ENCODE data around the gene PHYHIPL. TPM values are rescaled to one million over a fixed set of nuclear protein-coding genes. Genes with fewer than 3 reads are reported as not detected.
"Not testable (repeated sequence)": the region's sequence is repeated elsewhere in the genome, so short reads cannot be mapped to it uniquely, and the experiment has no call there.

Gene PHYHIPL
- polyA plus RNA-seq, 1 donor = 2.1 TPM

DNA sequence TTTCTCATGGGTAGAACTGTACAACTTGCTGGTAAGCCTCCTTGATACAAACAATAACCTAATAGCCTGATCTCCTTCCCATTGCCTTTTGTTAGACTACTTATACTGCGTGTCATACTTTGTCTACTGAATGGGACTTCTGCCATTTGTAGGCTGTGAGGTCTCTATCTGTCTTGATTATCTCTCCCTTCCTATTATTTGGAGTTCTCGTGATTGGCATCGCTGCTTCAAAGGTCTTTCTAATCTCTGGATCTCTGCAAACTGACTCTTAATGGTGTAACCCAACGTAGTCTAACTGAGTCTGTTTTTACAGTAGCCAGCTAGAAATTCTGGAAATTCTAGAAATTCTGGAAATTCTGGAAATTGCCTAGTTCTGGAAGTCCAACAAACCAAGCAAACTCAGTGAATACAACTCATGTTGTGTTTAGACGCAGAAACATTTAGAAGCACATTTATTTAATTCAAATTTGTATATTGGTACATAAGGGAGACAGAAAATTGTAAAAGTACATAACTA lies 29.8 kb downstream of the PHYHIPL start:
- DNase-seq = no peak

DNA sequence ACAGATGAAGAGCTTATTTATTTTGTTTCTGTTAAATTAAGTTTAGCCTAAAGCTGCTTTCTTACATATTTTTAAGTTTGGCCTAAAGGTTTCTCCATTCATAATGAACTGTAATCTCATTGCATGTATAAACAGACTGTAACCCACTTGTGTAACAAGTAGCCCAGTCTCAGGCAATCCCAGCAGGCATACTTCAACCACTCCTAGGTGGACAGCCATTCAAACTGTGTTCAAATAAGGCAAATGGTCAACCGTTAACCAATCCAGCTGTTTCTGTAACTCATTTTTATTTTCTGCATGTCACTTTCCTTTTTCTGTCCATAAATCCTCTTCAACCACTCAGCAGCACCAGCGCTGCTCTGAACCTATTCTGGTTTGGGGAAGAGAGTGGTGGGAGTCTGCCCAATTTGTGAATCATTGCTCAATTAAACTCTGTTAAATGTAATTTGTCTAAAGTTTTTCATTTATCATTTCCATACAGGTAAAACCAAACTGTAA lies 35.9 kb downstream of the PHYHIPL start:
- DNase-seq = no peak

DNA sequence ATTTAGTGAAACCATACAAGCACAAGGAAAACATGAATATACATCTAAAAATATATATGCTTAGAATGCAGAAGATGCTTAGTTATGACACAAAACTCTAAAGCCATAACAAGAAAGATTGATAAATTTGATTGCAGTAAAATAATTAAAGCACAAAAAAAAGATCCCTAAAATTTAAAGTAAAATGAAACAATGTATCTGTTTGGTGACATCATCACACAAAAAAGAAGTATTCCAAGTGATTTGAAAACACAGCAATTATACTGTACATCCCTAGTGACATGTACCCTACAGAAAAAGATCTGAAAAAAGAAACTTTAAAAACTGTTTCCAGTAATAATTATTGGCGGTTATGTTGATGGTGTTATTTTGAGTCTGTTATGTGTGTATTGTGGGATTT lies 37.7 kb downstream of the PHYHIPL start:
- DNase-seq = no peak

DNA sequence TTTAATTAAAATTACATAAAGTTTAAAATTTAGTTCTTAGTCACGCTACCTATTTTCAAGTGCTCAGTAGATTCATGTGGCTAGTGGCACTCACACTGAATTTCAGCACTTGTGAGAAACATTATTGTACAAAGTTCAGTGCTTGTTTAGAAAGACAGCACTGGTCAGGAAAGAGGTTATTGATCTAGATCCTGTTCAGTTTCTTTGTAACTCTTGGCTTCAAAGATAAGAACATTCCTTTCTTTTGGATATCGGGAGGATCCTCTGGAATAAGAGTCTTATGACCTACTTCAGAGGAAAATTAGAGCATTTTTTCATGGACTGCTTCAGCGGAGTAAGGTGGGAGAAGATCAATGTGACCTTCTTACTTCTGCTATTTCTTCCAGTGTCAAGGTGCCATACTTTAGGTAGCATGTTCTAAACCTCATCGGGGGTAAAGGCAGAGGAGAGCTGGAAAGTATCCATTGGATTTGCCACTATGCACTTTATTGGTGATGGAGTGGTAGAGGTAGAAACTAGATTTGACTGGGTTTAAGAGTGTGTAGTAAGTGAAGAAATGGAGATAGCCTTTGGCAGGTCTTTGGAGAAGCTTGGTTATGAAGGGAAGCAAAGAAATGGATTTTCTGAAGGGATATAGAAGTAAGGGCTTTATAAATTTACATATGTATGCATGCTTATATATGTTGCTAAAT lies 39.9 kb downstream of the PHYHIPL start:
- DNase-seq = no peak

DNA sequence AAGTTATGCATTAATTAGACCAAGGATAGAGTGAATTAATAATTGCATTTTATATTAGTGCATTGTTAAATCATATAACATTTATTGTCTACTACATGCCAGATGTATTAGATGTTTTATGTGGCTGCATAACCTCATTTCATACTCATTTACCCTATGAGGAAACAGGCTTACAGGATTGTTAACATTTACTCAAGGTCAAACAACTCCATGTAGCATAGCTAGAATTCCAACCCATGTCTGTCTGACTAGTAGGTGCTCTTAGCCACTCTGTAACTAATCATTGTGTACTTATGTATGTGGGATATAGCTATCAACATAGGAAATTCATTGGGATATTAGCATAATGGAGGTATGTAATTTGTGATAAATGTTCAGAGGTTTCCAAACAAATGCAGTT lies 46.3 kb downstream of the PHYHIPL start:
- DNase-seq = no peak

DNA sequence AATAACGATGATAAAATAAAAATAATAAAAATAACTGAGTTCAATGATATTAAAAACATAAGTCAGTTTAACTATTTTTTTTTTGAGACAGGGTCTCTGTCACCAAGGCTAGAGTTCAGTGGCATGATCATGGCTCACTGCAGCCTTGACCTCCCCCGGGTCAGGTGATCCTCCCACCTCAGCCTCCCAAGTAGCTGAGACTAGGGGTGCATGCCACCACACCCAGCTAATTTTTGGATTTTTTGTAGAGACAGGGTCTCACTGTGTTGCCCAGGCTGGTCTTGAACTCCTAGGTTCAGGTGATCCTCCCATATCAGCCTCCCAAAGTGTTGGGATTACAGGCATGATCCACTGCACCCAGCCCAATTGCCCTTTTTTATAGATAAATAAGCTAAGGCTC lies 47.2 kb downstream of the PHYHIPL start:
- not testable (repeated sequence) for DNase-seq

DNA sequence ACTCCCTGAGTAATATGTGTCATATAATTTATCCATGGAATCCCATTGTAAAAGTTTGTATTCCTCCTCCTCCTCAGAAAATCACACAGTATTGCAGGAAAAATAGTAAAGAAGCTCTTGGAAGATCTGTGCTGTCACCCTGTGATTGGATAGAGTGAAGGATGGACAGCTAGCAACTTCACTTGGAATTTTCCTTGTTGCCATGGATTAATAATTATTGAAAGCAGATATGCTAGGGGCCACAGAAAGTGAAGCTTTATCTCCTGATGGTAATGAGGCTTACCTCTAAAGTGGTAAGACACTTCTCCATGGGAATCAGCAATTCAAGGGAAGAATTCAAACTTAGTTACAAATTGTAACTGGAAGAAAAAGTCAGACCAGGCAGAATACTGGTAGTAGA lies 48.8 kb downstream of the PHYHIPL start:
- no peak for DNase-seq

DNA sequence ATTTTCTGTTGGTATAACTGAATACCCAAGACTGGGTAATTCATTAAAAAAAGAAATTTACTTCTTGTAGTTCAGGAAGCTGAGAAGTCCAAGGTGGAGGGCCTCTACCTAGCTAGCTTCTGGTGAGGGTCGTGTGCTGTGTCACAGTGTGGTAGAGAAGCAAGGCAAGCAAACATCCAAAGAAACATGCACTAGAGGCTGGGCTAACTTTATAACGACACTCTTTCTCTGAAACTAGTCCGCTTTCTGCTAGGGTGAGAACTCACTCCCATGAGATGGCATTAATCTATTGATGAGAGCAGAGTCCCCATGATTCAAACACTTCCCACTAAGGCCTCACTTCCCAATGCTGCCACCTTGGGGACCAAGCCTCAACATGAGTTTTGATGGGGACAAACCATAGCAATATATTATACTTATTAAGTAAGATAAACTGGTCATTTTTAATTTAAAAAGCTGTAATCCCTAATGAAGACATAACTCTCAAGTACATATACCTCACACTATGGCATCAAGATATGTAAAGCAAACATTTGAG lies 50.8 kb downstream of the PHYHIPL start:
- no peak for DNase-seq

DNA sequence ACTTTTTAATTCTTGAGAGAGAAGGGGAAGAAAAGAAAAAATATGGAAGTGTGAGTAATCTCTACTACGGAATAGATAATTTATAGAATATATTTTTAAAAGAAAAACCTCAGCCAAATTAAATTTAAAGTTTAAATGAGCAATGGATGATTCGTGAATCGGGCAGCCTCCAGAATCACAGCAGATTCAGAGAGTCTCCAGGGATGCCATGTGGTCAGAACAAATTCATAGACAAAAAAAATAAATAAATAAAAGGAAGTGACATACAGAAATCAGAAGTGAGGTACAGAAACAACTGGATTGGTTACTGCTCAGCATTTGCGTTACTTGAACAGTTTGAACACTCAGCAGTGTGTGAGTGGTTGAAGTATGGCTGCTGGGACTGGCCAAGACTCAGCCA lies 53.0 kb downstream of the PHYHIPL start:
- DNase-seq = no peak

DNA sequence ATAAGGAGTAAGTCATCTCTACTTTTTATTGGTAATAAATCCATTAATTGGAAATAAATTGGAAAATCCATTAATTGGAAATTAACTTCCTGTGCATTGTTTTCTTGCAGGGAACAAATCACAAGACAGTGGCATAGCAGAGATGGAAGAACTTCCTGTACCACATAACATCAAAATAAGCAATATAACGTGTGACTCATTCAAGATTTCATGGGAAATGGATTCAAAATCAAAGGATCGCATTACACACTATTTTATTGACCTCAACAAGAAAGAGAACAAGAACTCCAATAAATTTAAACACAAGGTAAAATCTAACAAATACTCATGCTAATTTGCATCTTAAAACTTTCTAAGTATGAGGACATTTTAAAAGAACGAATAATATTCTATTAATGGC lies 57.8 kb downstream of the PHYHIPL start:
- DNase-seq = no peak

DNA sequence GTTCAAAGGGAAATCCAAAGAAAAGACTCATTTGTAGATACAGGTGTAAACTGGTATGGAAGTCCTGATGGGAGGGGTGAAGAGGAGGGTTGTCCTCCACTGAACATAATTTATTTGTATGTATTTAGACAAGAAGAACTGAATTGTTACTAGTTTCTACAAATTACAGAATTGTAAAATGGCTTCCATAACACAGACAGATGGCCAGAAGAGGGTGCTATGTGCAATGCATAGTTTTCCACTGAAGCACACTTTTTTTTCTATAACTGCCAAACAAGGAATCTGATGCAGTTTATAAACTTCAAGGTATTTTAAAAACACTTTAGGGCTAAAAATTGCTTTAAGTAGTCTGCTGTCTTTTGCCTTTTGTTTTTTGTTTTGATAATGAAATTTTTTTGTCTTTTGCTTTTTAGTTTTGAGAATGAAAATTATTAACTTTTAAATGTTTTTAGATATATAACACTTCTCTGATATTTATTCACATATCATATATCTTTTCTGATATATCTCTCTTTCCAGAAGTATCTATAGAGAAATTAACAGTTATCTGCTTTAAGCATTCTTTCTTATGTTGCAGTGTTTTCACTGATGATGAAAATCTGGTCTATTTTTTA lies 58.5 kb downstream of the PHYHIPL start:
- DNase-seq = peak; percentile 38

DNA sequence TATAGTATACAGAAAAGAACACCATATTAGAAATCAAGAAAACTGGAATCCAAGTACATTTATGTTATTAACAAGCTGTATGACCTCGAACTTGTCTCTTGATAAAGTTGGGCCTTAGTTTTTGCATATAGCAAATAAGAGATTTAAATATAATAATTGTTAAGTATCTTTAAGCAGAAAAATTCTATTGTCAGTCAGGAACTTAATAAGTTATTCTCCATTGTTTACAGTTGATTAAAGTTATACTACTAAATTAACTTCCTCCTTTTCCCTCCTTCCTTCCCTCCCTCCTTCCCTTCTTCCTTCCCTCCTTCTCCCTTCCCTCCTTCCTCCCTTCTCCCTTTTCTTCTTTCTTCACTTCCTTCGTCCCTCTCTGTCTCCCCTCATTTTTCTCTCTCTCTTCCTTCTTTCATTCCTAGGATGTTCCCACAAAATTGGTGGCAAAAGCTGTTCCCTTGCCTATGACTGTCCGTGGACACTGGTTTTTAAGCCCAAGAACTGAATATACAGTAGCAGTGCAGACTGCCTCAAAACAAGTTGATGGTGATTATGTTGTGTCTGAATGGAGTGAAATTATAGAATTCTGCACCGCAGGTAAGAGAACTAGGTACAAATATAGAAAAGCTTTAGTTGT lies 59.7 kb downstream of the PHYHIPL start:
- DNase-seq = no peak

DNA sequence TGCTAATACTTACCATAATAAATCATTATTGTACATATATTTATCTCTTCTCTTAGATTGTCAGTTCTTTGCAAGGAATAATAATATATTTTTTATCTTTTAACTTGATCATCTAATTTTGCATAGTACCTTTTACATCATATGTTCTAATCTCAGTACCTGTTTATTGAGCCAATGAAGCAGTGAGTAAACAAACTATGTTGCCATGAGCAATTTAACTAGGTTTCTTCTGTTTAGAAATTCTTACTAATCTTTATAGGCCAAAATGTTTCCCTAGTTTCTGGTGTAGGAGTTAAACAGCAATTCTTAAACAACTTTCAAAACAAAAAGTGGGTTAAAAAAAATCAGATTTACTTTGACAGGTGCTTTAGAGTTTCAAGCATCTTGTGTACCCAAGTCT lies 61.3 kb downstream of the PHYHIPL start:
- no peak for DNase-seq

DNA sequence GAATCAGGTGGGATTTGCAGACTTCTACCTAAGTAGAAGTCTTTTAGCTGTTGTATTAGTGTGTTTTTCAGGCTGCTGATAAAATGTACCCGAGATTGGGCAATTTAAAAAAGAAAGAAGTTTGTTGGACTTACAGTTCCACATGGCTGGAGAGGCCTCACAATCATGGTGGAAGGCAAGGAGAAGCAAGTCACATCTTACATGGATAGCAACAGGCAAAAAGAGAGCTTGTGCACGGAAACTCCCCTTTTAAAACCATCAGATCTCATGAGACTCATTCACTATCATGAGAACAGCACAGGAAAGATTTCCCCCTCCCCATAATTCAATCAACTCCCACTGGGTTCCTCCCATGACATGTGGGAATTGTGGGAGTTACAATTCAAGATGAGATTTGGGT lies 62.7 kb downstream of the PHYHIPL start:
- DNase-seq = not testable (repeated sequence)

DNA sequence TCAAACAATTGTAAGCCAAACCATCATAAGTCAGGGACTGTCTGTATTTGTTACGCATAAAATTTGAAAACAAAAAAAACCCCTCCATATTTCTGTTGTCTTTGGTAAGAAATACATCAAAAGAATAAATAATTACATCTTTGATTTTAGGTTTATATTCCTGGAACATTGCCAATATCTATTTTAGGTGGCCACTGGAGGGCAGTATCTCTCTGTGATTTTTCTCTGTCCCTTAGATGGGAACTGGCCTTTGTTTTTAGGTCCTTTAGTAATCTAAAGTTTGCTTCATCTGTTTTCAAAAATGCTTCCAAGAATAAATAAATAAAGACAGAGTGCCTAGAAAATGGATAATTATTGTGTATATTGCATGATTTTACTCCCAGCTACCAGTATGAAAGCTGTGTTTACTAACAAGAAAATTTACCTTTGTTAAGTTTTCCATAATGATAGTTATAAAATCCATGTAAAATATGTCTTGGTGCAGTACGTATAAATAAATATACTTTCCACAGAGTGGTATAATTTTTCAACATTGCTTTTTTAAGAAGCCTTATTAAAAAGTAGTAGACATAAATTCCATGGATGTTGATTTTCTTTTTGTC lies 64.2 kb downstream of the PHYHIPL start:
- DNase-seq = peak; percentile 64

DNA sequence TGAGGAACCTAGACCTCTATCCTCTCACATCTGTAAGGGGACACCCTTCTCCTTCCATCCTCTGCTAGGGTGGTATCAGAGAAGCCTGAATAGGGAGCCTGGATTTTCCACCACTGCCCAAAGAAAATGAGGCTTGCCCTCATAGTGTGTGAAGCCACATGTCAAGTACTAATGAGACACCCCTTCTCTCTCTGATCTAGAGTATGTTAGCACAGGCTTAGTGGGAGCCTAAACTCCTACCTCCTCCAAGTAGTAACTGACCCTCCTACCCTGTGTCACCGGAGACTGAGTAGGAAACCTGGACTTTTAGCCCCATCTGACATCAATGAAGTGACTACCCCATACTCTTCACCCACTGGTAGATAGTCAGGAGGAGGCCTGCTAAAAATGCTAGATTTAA lies 65.6 kb downstream of the PHYHIPL start:
- no peak for DNase-seq

DNA sequence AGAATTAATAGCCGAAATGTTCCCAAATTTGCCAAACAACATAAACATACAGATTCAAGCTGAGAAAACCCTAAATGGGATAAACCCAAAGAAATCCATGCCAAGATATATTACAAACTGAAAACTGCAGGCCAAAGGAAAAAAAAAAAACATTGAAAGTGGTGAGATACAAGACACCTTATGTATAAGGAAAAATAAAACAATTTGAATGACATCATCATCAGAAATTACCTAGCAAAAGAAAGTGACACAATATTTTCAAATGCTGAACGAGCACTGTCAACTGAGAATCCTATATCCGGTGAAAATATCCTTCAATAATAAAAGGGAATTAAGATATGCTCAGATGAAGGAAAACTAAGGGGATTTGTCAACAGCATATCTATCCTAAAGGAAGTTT lies 66.5 kb downstream of the PHYHIPL start:
- no peak for DNase-seq

DNA sequence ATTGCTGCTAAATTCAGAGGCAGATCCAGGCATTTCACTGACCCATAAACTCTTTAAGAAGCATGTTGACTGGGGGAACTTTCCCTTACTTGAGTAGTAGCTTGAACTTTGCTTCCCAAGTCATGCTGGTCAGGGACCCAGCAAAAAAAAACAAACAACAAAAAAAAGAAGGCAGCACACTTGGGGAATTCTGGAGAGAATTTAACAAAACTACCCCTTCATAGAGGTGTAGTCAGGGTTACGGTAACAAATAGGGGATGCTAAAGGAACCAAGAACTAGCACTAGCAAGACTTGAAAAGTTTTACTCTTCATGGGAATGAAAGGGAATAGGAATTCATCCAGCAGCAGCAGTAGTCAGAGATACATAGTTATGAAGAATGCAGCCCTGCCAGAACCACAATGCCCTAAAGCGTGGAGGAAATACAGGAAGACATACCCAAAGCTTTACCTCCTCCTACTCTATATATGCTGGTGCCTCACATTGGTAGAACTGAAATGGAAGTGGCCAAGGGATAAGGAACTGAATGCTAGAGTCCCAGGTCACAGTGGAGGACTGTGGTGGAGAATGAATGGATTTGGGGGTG lies 67.3 kb downstream of the PHYHIPL start:
- no peak for DNase-seq

DNA sequence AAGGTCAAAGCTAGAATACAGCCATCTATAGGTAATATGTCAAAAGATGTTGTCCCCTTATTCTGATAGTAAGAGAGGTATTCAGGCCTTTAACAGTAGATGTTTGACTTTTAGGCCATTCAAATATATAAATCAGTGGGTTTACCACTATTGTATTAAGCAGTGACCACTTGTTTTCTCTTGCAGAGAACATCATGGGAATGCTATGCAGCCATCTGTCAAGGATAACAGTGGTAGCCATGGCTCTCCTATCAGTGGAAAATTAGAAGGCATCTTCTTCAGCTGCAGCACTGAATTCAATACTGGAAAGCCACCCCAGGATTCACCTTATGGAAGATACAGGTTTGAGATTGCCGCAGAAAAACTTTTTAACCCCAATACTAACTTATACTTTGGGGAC lies 68.4 kb downstream of the PHYHIPL start:
- no peak for DNase-seq

DNA sequence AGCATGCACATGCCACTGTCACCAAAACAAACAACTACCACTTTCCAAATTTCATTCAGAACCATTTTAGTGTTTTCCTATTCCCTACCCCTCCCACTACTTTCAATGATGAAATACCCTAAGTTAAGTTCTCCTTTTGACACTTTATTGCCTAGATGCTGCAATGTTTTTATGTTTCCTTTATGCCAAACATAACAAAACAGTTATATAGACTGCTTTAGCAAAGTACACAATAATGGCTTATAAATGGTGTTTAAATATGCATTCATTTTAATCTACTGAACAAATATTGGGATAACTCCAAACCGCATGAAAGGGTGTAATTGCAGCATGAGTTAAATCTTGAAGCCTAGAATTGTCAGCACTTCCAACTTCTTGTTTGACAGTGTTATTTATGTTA lies 69.2 kb downstream of the PHYHIPL start:
- DNase-seq = no peak

DNA sequence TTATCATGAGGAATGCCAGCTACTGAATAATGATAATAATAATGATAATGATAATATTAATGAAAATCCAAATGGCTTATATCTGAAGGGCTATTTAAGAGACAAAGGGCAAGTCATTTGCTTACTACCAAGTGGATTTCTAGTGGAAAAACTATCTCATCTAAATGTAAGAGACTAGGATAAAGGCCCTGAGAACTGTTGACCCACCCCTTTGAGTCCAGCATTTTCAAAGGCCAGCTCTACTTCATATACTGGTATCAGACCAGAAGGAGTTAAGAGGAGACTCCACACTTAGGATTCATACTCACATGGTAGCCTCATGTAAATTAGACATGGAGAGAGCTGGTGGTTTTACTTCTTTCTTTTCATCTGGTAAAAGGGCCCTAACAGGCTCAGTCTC lies 76.0 kb downstream of the PHYHIPL start:
- DNase-seq = no peak

DNA sequence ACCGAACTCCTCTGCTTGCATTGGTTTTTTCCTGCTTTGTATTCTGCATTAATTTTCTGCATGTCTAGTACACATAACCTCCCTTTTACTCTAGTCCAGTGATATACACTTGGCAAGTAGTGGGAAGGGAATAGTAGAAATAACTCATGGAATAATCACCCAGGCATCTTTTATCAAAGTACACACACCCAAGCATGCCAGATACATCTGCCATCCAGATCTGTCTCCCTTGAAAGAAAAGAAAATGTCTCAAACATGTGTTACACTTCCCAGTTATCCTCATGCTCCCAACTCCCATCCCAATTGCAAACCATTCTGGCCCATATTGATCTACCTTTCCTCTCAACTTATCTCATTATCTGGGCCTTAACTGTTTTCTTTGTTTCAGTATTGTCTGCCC lies 79.0 kb downstream of the PHYHIPL start:
- DNase-seq = no peak

DNA sequence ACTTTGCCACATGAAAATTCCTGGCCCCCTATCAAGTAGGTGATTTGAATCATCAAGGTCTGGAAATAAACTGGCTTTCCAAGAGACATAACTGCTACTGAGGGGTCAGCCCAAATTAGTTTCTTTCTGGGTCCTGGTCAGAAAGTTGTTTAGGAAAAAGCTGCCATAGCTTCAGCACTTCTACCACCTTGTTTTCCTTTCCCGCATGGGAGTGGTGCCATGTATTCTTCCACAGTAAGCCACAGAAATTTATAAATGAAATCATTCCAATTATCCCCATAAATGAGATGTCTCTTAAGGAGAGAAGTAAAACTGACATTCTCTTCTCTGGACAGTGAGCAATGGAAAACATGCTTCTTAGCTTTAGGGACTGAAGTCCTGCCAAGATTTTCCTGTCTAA lies 80.8 kb downstream of the PHYHIPL start:
- no peak for DNase-seq

All from hindlimb muscle (tissue), 1 donor.